Mammary epithelial cell (primary cell): ENCODE data around the gene CCNB1.

Experiments used
- CTCF ChIP-seq, 2 donors: IDR thresholded peaks in 1 of 2; conservative IDR thresholded peaks in 1 of 2; 2 replicates each; pipeline ENCODE4 v1.5.1; 2011 to 2012; ENCODE audit warnings: inconsistent platforms in 2 of 2, low read length in 2 of 2, mild to moderate bottlenecking in 2 of 2, control low read depth in 1 of 2, low read depth in 1 of 2; ENCODE audit not compliant: insufficient read depth in 1 of 2; ENCODE audit errors: extremely low read depth in 1 of 2
- EZH2 ChIP-seq: IDR thresholded peaks from 2 replicates; pipeline ENCODE4 v1.6.1; 2012; ENCODE audit warnings: low read length, inconsistent platforms, borderline replicate concordance

- TF ChIP-seq CTCF (conservative IDR thresholded peaks at IDR 0.05 in 1 of 2, IDR thresholded peaks at IDR 0.05 in 1 of 2; ENCODE audit: extremely low read depth in 1 of 2, insufficient read depth in 1 of 2, low read depth in 1 of 2, low read length in 2 of 2) (no peak), EZH2 (no peak)
These were observed 979 bp downstream of the CCNB1 start for GRCh38 chr5:69167929-69168328.
